ENCODE measurements around the gene GSTK1. TPM values are rescaled to one million over a fixed set of nuclear protein-coding genes. Genes with fewer than 3 reads are reported as not detected.

The GSTK1 gene
- total RNA-seq, 4 donors from 2014 or later = 96.2 to 166 (median 149) TPM

GRCh38 chr7:143265017-143265693 lies 1.9 kb downstream of the GSTK1 start:
- H3K9me3 ChIP-seq = no peaks in the 10 kb centered on the region
- DNase-seq = no peak
- intact Hi-C loops (cut with DNase I) = no loop called here
- no peaks in the 10 kb centered on the region for H3K27me3 ChIP-seq
- H3K36me3 ChIP-seq = peaks cover 15 to 52% (median 19%) of the 10 kb centered on the region in 3 donors
- peak overlapping the region in 2 of 4 donors; percentile 75 to 94 for H3K4me3 ChIP-seq
- peaks cover 14 to 24% (median 18%) of the 10 kb centered on the region in 3 donors for H3K4me1 ChIP-seq
- TF ChIP-seq POLR2A (IDR thresholded peaks at IDR 0.05) = no peak
- no peak for TF ChIP-seq CTCF (IDR thresholded peaks at IDR 0.05)
- 71 to 80% methylated on average over 9 to 12 of the region's 15 CpGs for WGBS, 2 donors
- H3K27ac ChIP-seq = peak overlapping the region in 2 of 4 donors; percentile 23 to 89

GRCh38 chr7:143269251-143269650 lies 6.0 kb downstream of the GSTK1 start:
- TF ChIP-seq CTCF (IDR thresholded peaks at IDR 0.05) (no peak), POLR2A (IDR thresholded peaks at IDR 0.05) (no peak)
- no peaks in the 10 kb centered on the region for H3K9me3 ChIP-seq
- H3K4me1 ChIP-seq = peaks cover 10 to 14% (median 11%) of the 10 kb centered on the region in 3 donors
- intact Hi-C loops (cut with DNase I) = no loop called here
- no peak for DNase-seq
- no peaks in the 10 kb centered on the region for H3K27me3 ChIP-seq
- no peak overlapping the region for H3K4me3 ChIP-seq
- peaks cover 15 to 55% (median 19%) of the 10 kb centered on the region in 3 donors for H3K36me3 ChIP-seq
- WGBS, 2 donors = 79 to 88% methylated on average over 3 to 4 of the region's 5 CpGs
- H3K27ac ChIP-seq = no peak overlapping the region

- H3K4me3 ChIP-seq = no peak overlapping the region
- H3K9me3 ChIP-seq = no peaks in the 10 kb centered on the region
- DNase-seq = no peak
- TF ChIP-seq POLR2A (IDR thresholded peaks at IDR 0.05) = no peak
- TF ChIP-seq CTCF (IDR thresholded peaks at IDR 0.05) = no peak
- H3K4me1 ChIP-seq = no peaks in the 10 kb centered on the region
- H3K27me3 ChIP-seq = no peaks in the 10 kb centered on the region
- 70 to 75% methylated on average over 1 of the region's 1 CpG for WGBS, 2 donors
- H3K36me3 ChIP-seq = peaks cover 15 to 39% (median 19%) of the 10 kb centered on the region in 3 donors
- intact Hi-C loops (cut with DNase I) = no loop called here
- H3K27ac ChIP-seq = no peak overlapping the region
Measured at GRCh38 chr7:143271240-143271639, 8.0 kb downstream of the GSTK1 start.

GRCh38 chr7:143272871-143273270 lies 9.6 kb downstream of the GSTK1 start:
- no peak for DNase-seq
- Histone ChIP-seq H3K27me3 (no peaks in the 10 kb centered on the region), H3K27ac (no peak overlapping the region), H3K9me3 (no peaks in the 10 kb centered on the region), H3K36me3 (peaks cover 11 to 26% (median 15%) of the 10 kb centered on the region in 3 donors), H3K4me1 (no peaks in the 10 kb centered on the region), H3K4me3 (no peak overlapping the region)
- WGBS, 2 donors = 82 to 89% methylated on average over 2 of the region's 2 CpGs
- intact Hi-C loops (cut with DNase I) = no loop called here
- no peak for TF ChIP-seq POLR2A (IDR thresholded peaks at IDR 0.05)
- no peak for TF ChIP-seq CTCF (IDR thresholded peaks at IDR 0.05)

- Histone ChIP-seq H3K9me3 (no peaks in the 10 kb centered on the region), H3K27me3 (no peaks in the 10 kb centered on the region), H3K27ac (peak overlapping the region; percentile 48 to 78 (median 72)), H3K4me1 (peaks cover 14 to 18% (median 15%) of the 10 kb centered on the region in 3 donors), H3K4me3 (peak overlapping the region in 1 of 4 donors; percentile 32), H3K36me3 (no peaks in the 10 kb centered on the region)
- intact Hi-C loops (cut with DNase I) = no loop called here
- 12 to 31% methylated on average over 7 to 8 of the region's 8 CpGs for WGBS, 2 donors
- TF ChIP-seq POLR2A (IDR thresholded peaks at IDR 0.05) (no peak), CTCF (IDR thresholded peaks at IDR 0.05) (no peak)
- DNase-seq = no peak
Measured at GRCh38 chr7:143279186-143280098, 16.2 kb downstream of the GSTK1 start.
